Liver (tissue), 9 donors: Measurements from ENCODE around the gene CNOT4. TPM values are rescaled to one million over a fixed set of nuclear protein-coding genes. Genes with fewer than 3 reads are reported as not detected.

Experiments
- DNase-seq: peaks from one replicate; pipeline ENCODE4 v3.0.0-alpha.2; 2017; ENCODE audit warnings: low spot score
- H3K27ac ChIP-seq, 2 donors: one replicate each; pipeline ENCODE4 v1.7.0; 2013; ENCODE audit warnings: inconsistent platforms in 2 of 2, low read length in 2 of 2, control low read depth in 1 of 2, low read depth in 1 of 2, mild to moderate bottlenecking in 1 of 2
- H3K27me3 ChIP-seq, 4 donors: one replicate each; pipeline versions ENCODE4 v1.6.1 to v1.7.0; 2013; ENCODE audit warnings: low read length in 3 of 4, inconsistent platforms in 1 of 4, mild to moderate bottlenecking in 1 of 4, moderate library complexity in 1 of 4; ENCODE audit not compliant: control insufficient read depth in 4 of 4, insufficient read depth in 4 of 4
- H3K36me3 ChIP-seq, 4 donors: one replicate each; pipeline versions ENCODE4 v1.6.1 to v1.7.0; 2013; ENCODE audit warnings: low read length in 3 of 4, mild to moderate bottlenecking in 3 of 4, low read depth in 1 of 4, moderate library complexity in 1 of 4; ENCODE audit not compliant: control insufficient read depth in 4 of 4, insufficient read depth in 3 of 4
- H3K4me1 ChIP-seq, 4 donors: one replicate each; pipeline versions ENCODE4 v1.6.1 to v1.7.0; 2013; ENCODE audit warnings: low read length in 3 of 4, mild to moderate bottlenecking in 3 of 4, moderate library complexity in 1 of 4; ENCODE audit not compliant: control insufficient read depth in 4 of 4, insufficient read depth in 4 of 4
- H3K4me3 ChIP-seq, 3 donors: one replicate each; pipeline versions ENCODE4 v1.6.1 to v1.7.0; 2013; ENCODE audit warnings: low read length in 3 of 3, control low read depth in 1 of 3, low read depth in 1 of 3, mild to moderate bottlenecking in 1 of 3
- H3K9ac ChIP-seq, 2 donors: one replicate each; pipeline ENCODE4 v1.7.0; 2013; ENCODE audit warnings: low read length in 2 of 2, mild to moderate bottlenecking in 2 of 2, moderate library complexity in 2 of 2, control low read depth in 1 of 2, low read depth in 1 of 2
- H3K9me3 ChIP-seq, 4 donors: one replicate each; pipeline versions ENCODE4 v1.6.1 to v1.7.0; 2013; ENCODE audit warnings: low read length in 3 of 4; ENCODE audit not compliant: control insufficient read depth in 4 of 4
- CTCF ChIP-seq: fragments of 150-350 bp; IDR thresholded peaks from 2 replicates; pipeline ENCODE4 v1.5.1; 2017; ENCODE audit warnings: improper control_type of control experiment, low read depth, low read length; ENCODE audit not compliant: missing input control
- EGR1 ChIP-seq, 2 donors: IDR thresholded peaks; 2 replicates each; pipeline ENCODE4 v1.6.1; 2016 to 2018; ENCODE audit warnings: antibody characterized with exemption in 2 of 2, low read depth in 2 of 2
- FOXA1 ChIP-seq: IDR thresholded peaks from 2 replicates; pipeline ENCODE4 v1.6.1; 2016; ENCODE audit warnings: antibody characterized with exemption
- FOXA2 ChIP-seq: IDR thresholded peaks from 2 replicates; pipeline ENCODE4 v1.6.1; 2016; ENCODE audit warnings: antibody characterized with exemption
- GABPA ChIP-seq, 2 donors: IDR thresholded peaks in 1 of 2; conservative IDR thresholded peaks in 1 of 2; 2 replicates each; pipeline ENCODE4 v1.6.1; 2016; ENCODE audit warnings: antibody characterized with exemption in 2 of 2, mild to moderate bottlenecking in 1 of 2, moderate library complexity in 1 of 2
- HNF4A ChIP-seq, 2 donors: conservative IDR thresholded peaks; 2 replicates each; pipeline ENCODE4 v1.6.1; 2016; ENCODE audit warnings: antibody characterized with exemption in 2 of 2, mild to moderate bottlenecking in 2 of 2
- HNF4G ChIP-seq: IDR thresholded peaks from 2 replicates; pipeline ENCODE4 v1.6.1; 2016; ENCODE audit warnings: antibody characterized with exemption
- JUND ChIP-seq, 2 donors: IDR thresholded peaks; 2 replicates each; pipeline ENCODE4 v1.6.1; 2016; ENCODE audit warnings: antibody characterized with exemption in 2 of 2
- NR2F2 ChIP-seq: IDR thresholded peaks from 2 replicates; pipeline ENCODE4 v1.6.1; 2016; ENCODE audit warnings: antibody characterized with exemption
- RAD21 ChIP-seq, 2 donors: IDR thresholded peaks; 2 replicates each; pipeline ENCODE4 v1.6.1; 2016; ENCODE audit warnings: antibody characterized with exemption in 2 of 2, mild to moderate bottlenecking in 2 of 2
- RXRA ChIP-seq, 2 donors: IDR thresholded peaks; 2 replicates each; pipeline ENCODE4 v1.6.1; 2017 to 2018; ENCODE audit warnings: antibody characterized with exemption in 2 of 2, mild to moderate bottlenecking in 1 of 2
- SP1 ChIP-seq: IDR thresholded peaks from 2 replicates; pipeline ENCODE4 v1.6.1; 2018; ENCODE audit warnings: antibody characterized with exemption, mild to moderate bottlenecking
- ZBTB33 ChIP-seq: IDR thresholded peaks from 2 replicates; pipeline ENCODE4 v1.6.1; 2016; ENCODE audit warnings: antibody characterized with exemption
- WGBS: extraction: QIAGEN DNeasy Blood & Tissue Kit; methylation state at CpG from one replicate; pipeline ENCODE4 v1.1.7; 2013; 5-methylcytosine and 5-hydroxymethylcytosine counted together
- polyA plus RNA-seq, 2 donors: library from polyadenylated mRNA; stranded (reverse) in 1 of 2; unstranded in 1 of 2; fragments of 200-250 nt in 1 of 2; fragments of >200 nt in 1 of 2; fragmentation: Nextera tagmentation in 1 of 2; extraction: Ambion mirVana in 1 of 2; gene quantifications; one replicate each; pipeline versions ENCODE4 v1.2.1 to v1.2.3, GENCODE V29; 2013 to 2015
- total RNA-seq, 2 donors: library from RNA; depleted of rRNA; stranded (reverse); fragments of >200 nt; gene quantifications; one replicate each; pipeline ENCODE4 v1.2.3, GENCODE V29; 2014
- TF ChIP-seq, protein P1 (sequence below): IDR thresholded peaks from 2 replicates; pipeline ENCODE4 v1.6.1; 2016; ENCODE audit warnings: antibody characterized with exemption
- donor health status: healthy.
- donor health status: healthy.
- donor health status: healthy.
- donor health status: healthy.
- donor health status: healthy.

Gene CNOT4
- total and polyA plus RNA-seq, 4 donors, result 3.7 to 11.1 (median 8.6) TPM

GRCh38 chr7:135362871-135363270 lies 147.0 kb downstream of the CNOT4 start:
- H3K36me3 ChIP-seq, result peaks cover 0 to 12% (median 3%) of the 10 kb centered on the region in 4 donors
- H3K9me3 ChIP-seq, result no peaks in the 10 kb centered on the region
- TF ChIP-seq FOXA1, result no peak
- TF ChIP-seq EGR1 (IDR thresholded peaks at IDR 0.05; ENCODE audit: low read depth in 2 of 2), result no peak
- TF ChIP-seq HNF4A (conservative IDR thresholded peaks at IDR 0.05), result no peak
- no peak for TF ChIP-seq CTCF
- TF ChIP-seq NR2F2, result no peak
- TF ChIP-seq HNF4G, result no peak
- no peak for TF ChIP-seq RXRA (IDR thresholded peaks at IDR 0.05)
- TF ChIP-seq, protein P1, sequence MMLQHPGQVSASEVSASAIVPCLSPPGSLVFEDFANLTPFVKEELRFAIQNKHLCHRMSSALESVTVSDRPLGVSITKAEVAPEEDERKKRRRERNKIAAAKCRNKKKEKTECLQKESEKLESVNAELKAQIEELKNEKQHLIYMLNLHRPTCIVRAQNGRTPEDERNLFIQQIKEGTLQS, result no peak
- no peak for TF ChIP-seq ZBTB33
- no peak for TF ChIP-seq GABPA (IDR thresholded peaks at IDR 0.05 in 1 of 2, conservative IDR thresholded peaks at IDR 0.05 in 1 of 2)
- TF ChIP-seq FOXA2, result no peak
- no peak for TF ChIP-seq SP1
- no peak for TF ChIP-seq JUND (IDR thresholded peaks at IDR 0.05)

GRCh38 chr7:135361788-135362187 lies 148.1 kb downstream of the CNOT4 start:
- no peaks in the 10 kb centered on the region for H3K27me3 ChIP-seq
- TF ChIP-seq RAD21 (IDR thresholded peaks at IDR 0.05), result peak in 1 of 2 donors; percentile 23
- TF ChIP-seq CTCF, result no peak
- H3K9ac ChIP-seq, result no peak overlapping the region
- DNase-seq, result no peak
- no peak overlapping the region for H3K27ac ChIP-seq
- no peaks in the 10 kb centered on the region for H3K4me1 ChIP-seq
- H3K36me3 ChIP-seq, result peaks cover 0 to 12% (median 3%) of the 10 kb centered on the region in 4 donors
- H3K4me3 ChIP-seq, result no peak overlapping the region
- H3K9me3 ChIP-seq, result no peaks in the 10 kb centered on the region
- WGBS, result 60% methylated on average over 5 of the region's 5 CpGs

More at GRCh38 chr7:135362871-135363270, 147.0 kb downstream of the CNOT4 start:
- no peak overlapping the region for H3K9ac ChIP-seq
- no peak overlapping the region for H3K4me3 ChIP-seq
- 94% methylated on average over 7 of the region's 7 CpGs for WGBS
- DNase-seq, result no peak
- no peaks in the 10 kb centered on the region for H3K27me3 ChIP-seq
- no peaks in the 10 kb centered on the region for H3K4me1 ChIP-seq
- H3K27ac ChIP-seq, result no peak overlapping the region
